Stomach (tissue), 9 donors: ENCODE measurements around the gene LONP2. TPM values are rescaled to one million over a fixed set of nuclear protein-coding genes. Genes with fewer than 3 reads are reported as not detected.

ENCODE experiments used
- DNase-seq, 2 donors: peaks; one replicate each; pipeline versions ENCODE4 v3.0.0 to v3.0.0-alpha.2; 2013 to 2019
- H3K27ac ChIP-seq, 5 donors: fragments of 200-600 bp in 4 of 5; sonication (generic) in 4 of 5; one replicate each; pipeline ENCODE4 v1.5.1; 2013 to 2019; ENCODE audit warnings: mild to moderate bottlenecking in 1 of 5, moderate library complexity in 1 of 5
- H3K27me3 ChIP-seq, 3 donors: fragments of 200-600 bp; sonication (generic); one replicate each; pipeline ENCODE4 v1.5.1; 2017 to 2019; ENCODE audit warnings: mixed run types in 1 of 3
- H3K36me3 ChIP-seq, 4 donors: fragments of 200-600 bp; sonication (generic); 1 replicate in 3 of 4; 2 replicates in 1 of 4; pipeline ENCODE4 v1.5.1; 2016 to 2019
- H3K4me1 ChIP-seq, 4 donors: fragments of 200-600 bp; sonication (generic); one replicate each; pipeline ENCODE4 v1.5.1; 2016 to 2019
- H3K4me3 ChIP-seq, 4 donors: fragments of 200-600 bp; sonication (generic) in 3 of 4; one replicate each; pipeline ENCODE4 v1.5.1; 2016 to 2019; ENCODE audit warnings: mild to moderate bottlenecking in 1 of 4
- H3K9me3 ChIP-seq, 4 donors: fragments of 200-600 bp; sonication (generic); one replicate each; pipeline ENCODE4 v1.5.1; 2016 to 2019
- EP300 ChIP-seq: sonication (generic); formaldehyde crosslinking; IDR thresholded peaks from one replicate; pipeline ENCODE4 v1.6.1; 2017; ENCODE audit warnings: antibody characterized with exemption
- POLR2A ChIP-seq, 4 donors: fragments of 450-650 bp; IDR thresholded peaks; one replicate each; pipeline ENCODE4 v1.6.1; 2016; ENCODE audit warnings: antibody characterized with exemption in 4 of 4, control low read depth in 2 of 4, mild to moderate bottlenecking in 1 of 4, moderate library complexity in 1 of 4
- POLR2AphosphoS5 ChIP-seq, 3 donors: sonication (generic); formaldehyde crosslinking; IDR thresholded peaks; one replicate each; pipeline ENCODE4 v1.6.1; 2016; ENCODE audit warnings: antibody characterized with exemption in 3 of 3
- WGBS, 5 donors: extraction: QIAGEN DNeasy Blood & Tissue Kit in 3 of 5; methylation state at CpG; one replicate each; pipeline versions ENCODE4 v1.1.5 to v1.1.7; 2013 to 2018; 5-methylcytosine and 5-hydroxymethylcytosine counted together
- intact Hi-C: fragments of 100-400 bp; cut with DNase I; formaldehyde crosslinking; loops from one replicate; pipeline ENCODE4 v1.15.1; 2023; ENCODE audit warnings: low total_unique reads
- polyA plus RNA-seq, 3 donors: library from polyadenylated mRNA; stranded (reverse); fragments of 200-250 nt; gene quantifications; one replicate each; pipeline ENCODE4 v1.2.3, GENCODE V29; 2013
- total RNA-seq, 5 donors: library from RNA; depleted of rRNA; stranded (reverse); fragments of >200 nt; gene quantifications; one replicate each; pipeline versions ENCODE4 v1.1.0 to v1.2.3, GENCODE V29; 2014 to 2016
- TF ChIP-seq, protein P1 (sequence below), 7 experiments: fragments of 450-650 bp in 4 of 7; fragments of 200-600 bp in 3 of 7; sonication (generic) in 3 of 7; IDR thresholded peaks; one replicate each; pipeline ENCODE4 v1.5.1; 2016 to 2019; ENCODE audit warnings: antibody characterized with exemption in 7 of 7, control low read depth in 2 of 7, mild to moderate bottlenecking in 1 of 7
- donor health status: healthy with polysubstance abuse.
- donor health status: Bipolar disorder and iron deficiency.
- donor health status: healthy.

The LONP2 gene
- total and polyA plus RNA-seq, 8 donors, result 13.0 to 140 (median 26.7) TPM

DNA sequence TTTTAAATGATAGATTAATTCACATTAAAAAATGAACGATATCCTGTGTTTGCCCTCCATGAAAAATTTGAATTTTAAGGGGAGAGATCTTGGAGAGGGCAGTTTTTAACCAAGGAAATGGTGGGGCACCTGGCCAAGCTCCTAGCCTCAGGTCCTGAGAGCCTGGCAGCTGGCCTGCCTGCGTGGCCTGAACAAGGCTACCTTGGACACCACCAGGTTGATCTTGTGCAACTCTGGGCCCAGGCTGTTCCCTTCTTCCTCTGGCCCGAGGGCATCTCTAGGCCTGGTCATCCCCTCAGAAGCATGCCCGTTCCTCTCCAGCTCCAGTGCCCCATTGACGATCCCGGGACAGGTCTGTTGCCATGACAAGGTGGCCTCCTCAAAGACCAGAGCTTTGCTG lies 33.4 kb upstream of the LONP2 start:
- intact Hi-C loops, result no loop called here
- no peak for TF ChIP-seq POLR2AphosphoS5 (IDR thresholded peaks at IDR 0.05)
- TF ChIP-seq, protein P1, sequence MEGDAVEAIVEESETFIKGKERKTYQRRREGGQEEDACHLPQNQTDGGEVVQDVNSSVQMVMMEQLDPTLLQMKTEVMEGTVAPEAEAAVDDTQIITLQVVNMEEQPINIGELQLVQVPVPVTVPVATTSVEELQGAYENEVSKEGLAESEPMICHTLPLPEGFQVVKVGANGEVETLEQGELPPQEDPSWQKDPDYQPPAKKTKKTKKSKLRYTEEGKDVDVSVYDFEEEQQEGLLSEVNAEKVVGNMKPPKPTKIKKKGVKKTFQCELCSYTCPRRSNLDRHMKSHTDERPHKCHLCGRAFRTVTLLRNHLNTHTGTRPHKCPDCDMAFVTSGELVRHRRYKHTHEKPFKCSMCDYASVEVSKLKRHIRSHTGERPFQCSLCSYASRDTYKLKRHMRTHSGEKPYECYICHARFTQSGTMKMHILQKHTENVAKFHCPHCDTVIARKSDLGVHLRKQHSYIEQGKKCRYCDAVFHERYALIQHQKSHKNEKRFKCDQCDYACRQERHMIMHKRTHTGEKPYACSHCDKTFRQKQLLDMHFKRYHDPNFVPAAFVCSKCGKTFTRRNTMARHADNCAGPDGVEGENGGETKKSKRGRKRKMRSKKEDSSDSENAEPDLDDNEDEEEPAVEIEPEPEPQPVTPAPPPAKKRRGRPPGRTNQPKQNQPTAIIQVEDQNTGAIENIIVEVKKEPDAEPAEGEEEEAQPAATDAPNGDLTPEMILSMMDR (IDR thresholded peaks at IDR 0.05), result no peak
- TF ChIP-seq POLR2A (IDR thresholded peaks at IDR 0.05), result no peak
- no peak for TF ChIP-seq EP300
- Histone ChIP-seq H3K27me3 (peaks cover 0 to 17% (median 0%) of the 10 kb centered on the region in 3 donors), H3K36me3 (no peaks in the 10 kb centered on the region), H3K27ac (no peak overlapping the region), H3K9me3 (no peaks in the 10 kb centered on the region), H3K4me1 (no peaks in the 10 kb centered on the region), H3K4me3 (no peak overlapping the region)
- DNase-seq, result no peak
- 77 to 93% (median 89%) methylated on average over 6 of the region's 6 CpGs for WGBS, 5 donors

DNA sequence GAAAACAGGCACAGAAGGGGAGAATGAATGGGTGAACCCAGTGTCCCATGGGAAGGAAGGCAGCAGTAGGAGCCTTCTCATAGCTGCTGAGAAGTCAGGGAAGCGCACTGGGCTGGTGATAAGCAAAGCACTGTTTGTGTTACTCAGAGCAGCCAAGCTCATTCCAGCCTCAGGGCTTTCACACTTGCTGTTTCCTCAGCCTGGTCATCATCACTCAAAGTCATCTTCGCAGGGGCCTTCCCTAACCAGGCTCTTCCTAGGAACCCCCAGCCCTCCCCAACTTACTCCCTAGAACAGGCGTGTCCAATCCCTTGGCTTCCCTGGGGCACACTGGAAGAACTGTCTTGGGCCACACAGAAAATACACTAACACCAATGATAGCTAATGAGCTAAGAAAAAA lies 32.1 kb upstream of the LONP2 start:
- no peaks in the 10 kb centered on the region for H3K9me3 ChIP-seq
- intact Hi-C loops, result no loop called here
- TF ChIP-seq, protein P1 (IDR thresholded peaks at IDR 0.05), result no peak
- TF ChIP-seq POLR2AphosphoS5 (IDR thresholded peaks at IDR 0.05) (no peak), POLR2A (IDR thresholded peaks at IDR 0.05) (no peak), EP300 (no peak)
- H3K36me3 ChIP-seq, result no peaks in the 10 kb centered on the region
- peaks cover 0 to 17% (median 0%) of the 10 kb centered on the region in 3 donors for H3K27me3 ChIP-seq
- H3K4me1 ChIP-seq, result no peaks in the 10 kb centered on the region
- 53 to 80% (median 73%) methylated on average over 3 of the region's 3 CpGs for WGBS, 5 donors
- no peak overlapping the region for H3K27ac ChIP-seq
- no peak overlapping the region for H3K4me3 ChIP-seq
- no peak for DNase-seq

DNA sequence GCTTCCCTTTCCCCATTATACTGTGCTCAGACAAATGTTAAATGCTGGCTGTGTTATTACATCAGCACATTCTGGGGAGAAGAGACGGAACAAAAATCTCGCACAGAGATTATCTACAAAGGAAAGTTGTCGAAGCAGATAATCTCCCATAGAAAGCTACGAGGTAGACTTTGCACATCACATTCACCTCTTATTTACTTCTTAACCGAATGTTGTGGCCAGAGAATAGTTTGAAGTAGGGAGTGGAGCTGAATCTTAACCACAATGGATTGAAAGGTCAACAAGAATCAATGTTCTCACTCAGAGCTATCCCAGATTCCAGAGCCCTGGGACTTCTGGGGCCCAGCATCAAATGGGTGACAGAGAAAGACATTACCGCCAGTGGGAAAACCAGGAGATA lies 28.4 kb upstream of the LONP2 start:
- intact Hi-C loops, result no loop called here

DNA sequence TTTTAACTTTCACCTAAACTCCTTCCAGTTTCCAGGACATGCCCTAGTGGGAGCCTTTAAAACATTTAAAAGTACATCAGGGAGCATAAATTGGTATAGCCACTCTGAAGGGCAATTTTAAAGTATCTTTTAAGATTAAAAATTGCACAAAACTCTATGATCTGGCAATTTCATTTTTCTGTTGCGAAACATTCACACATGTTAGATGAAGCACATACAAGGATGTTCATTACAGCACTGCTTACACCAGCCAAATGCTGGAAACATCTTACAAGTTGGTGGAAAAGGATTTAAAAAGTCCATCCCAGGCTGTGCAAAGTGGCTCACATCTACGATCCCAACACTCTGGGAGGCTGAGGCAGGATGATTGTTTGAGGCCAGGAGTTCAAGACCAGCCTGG lies 26.4 kb upstream of the LONP2 start:
- no peak overlapping the region for H3K4me3 ChIP-seq
- TF ChIP-seq, protein P1 (IDR thresholded peaks at IDR 0.05), result no peak
- TF ChIP-seq POLR2A (IDR thresholded peaks at IDR 0.05) (no peak), EP300 (no peak), POLR2AphosphoS5 (IDR thresholded peaks at IDR 0.05) (no peak)
- 78 to 89% (median 85%) methylated on average over 2 of the region's 2 CpGs for WGBS, 5 donors
- no peak for DNase-seq
- no peaks in the 10 kb centered on the region for H3K4me1 ChIP-seq
- no peaks in the 10 kb centered on the region for H3K9me3 ChIP-seq
- H3K27me3 ChIP-seq, result no peaks in the 10 kb centered on the region
- H3K36me3 ChIP-seq, result no peaks in the 10 kb centered on the region
- intact Hi-C loops, result no loop called here
- H3K27ac ChIP-seq, result no peak overlapping the region

More for the DNA sequence above, 28.4 kb upstream of the LONP2 start:
- Histone ChIP-seq H3K9me3 (no peaks in the 10 kb centered on the region), H3K36me3 (no peaks in the 10 kb centered on the region), H3K27me3 (no peaks in the 10 kb centered on the region), H3K4me3 (no peak overlapping the region), H3K4me1 (no peaks in the 10 kb centered on the region), H3K27ac (no peak overlapping the region)
- 56 to 78% (median 67%) methylated on average over 6 of the region's 6 CpGs for WGBS, 5 donors
- TF ChIP-seq, protein P1 (IDR thresholded peaks at IDR 0.05), result no peak
- no peak for TF ChIP-seq EP300
- TF ChIP-seq POLR2A (IDR thresholded peaks at IDR 0.05), result no peak
- no peak for TF ChIP-seq POLR2AphosphoS5 (IDR thresholded peaks at IDR 0.05)
- no peak for DNase-seq
